Stimulated activated CD8-positive, alpha-beta memory T cell treated with anti-CD3 and anti-CD28 coated beads, Interleukin-4, amount 100 ng/mL, for 24 hours (primary cell): ENCODE results near the gene AGRN.
A peak's percentile ranks its signal among the peaks of the same experiment; 100 is the strongest.
"Not testable (repeated sequence)": the region's sequence is repeated elsewhere in the genome, so short reads cannot be mapped to it uniquely, and the experiment has no call there.

ENCODE experiments used
- DNase-seq: peaks from one replicate; pipeline ENCODE4 v3.0.0-alpha.2; 2020; ENCODE audit warnings: low read depth

The AGRN gene

GRCh38 chr1:1053682-1054081 lies 33.8 kb downstream of the AGRN start:
- no peak for DNase-seq

GRCh38 chr1:1054099-1054700 lies 34.3 kb downstream of the AGRN start:
- DNase-seq: no peak

GRCh38 chr1:1054971-1055370 lies 35.1 kb downstream of the AGRN start:
- DNase-seq: no peak

- no peak for DNase-seq
These were observed 36.2 kb downstream of the AGRN start for GRCh38 chr1:1055841-1056736.

- not testable (repeated sequence) for DNase-seq
These were observed 37.8 kb downstream of the AGRN start for GRCh38 chr1:1057769-1058087.

- DNase-seq: no peak
These were observed 38.4 kb downstream of the AGRN start for GRCh38 chr1:1058088-1058905.

- DNase-seq: peak; percentile 28
These were observed 39.1 kb downstream of the AGRN start for GRCh38 chr1:1058921-1059493.

- DNase-seq: peak; percentile 91
These were observed 39.8 kb downstream of the AGRN start for GRCh38 chr1:1059494-1060280.

- no peak for DNase-seq
These were observed 40.5 kb downstream of the AGRN start for GRCh38 chr1:1060281-1061000.

- no peak for DNase-seq
These were observed 41.9 kb downstream of the AGRN start for GRCh38 chr1:1061682-1062345.

- no peak for DNase-seq
These were observed 42.6 kb downstream of the AGRN start for GRCh38 chr1:1062348-1063163.

GRCh38 chr1:1063261-1063944 lies 43.5 kb downstream of the AGRN start:
- no peak for DNase-seq

GRCh38 chr1:1063945-1064831 lies 44.3 kb downstream of the AGRN start:
- DNase-seq: peak; percentile 91

GRCh38 chr1:1065265-1065939 lies 45.5 kb downstream of the AGRN start:
- DNase-seq: no peak

GRCh38 chr1:1065940-1066304 lies 46.0 kb downstream of the AGRN start:
- DNase-seq: not testable (repeated sequence)

GRCh38 chr1:1066403-1067283 lies 46.7 kb downstream of the AGRN start:
- no peak for DNase-seq
